ENCODE data around the gene SKAP2. TPM values are rescaled to one million over a fixed set of nuclear protein-coding genes. Genes with fewer than 3 reads are reported as not detected.

Gene SKAP2
- total and polyA plus RNA-seq, 4 donors, result 17.6 to 70.4 (median 38.2) TPM

GRCh38 chr7:26858241-26858715, 6.1 kb downstream of the SKAP2 start:
- H3K27me3 ChIP-seq (ENCODE audit: control insufficient read depth, insufficient read depth, low read length), result peaks cover 8% of the 10 kb centered on the region
- 55% methylated on average over 2 of the region's 5 CpGs for WGBS (ENCODE audit: insufficient coverage)
- peak overlapping the region; percentile 42 for H3K4me3 ChIP-seq (ENCODE audit: low read depth, low read length)
- H3K4me1 ChIP-seq (ENCODE audit: control insufficient read depth, insufficient read depth, low read length), result peaks cover 5% of the 10 kb centered on the region
- peak in 2 of 6 donors; percentile 21 to 30 for DNase-seq (ENCODE audit: low read depth in 4 of 6, low spot score in 6 of 6)
- no peaks in the 10 kb centered on the region for H3K36me3 ChIP-seq (ENCODE audit: control insufficient read depth, insufficient read depth, low read length)
- H3K9me3 ChIP-seq (ENCODE audit: control insufficient read depth, insufficient read depth, low read length), result no peaks in the 10 kb centered on the region
- H3K27ac ChIP-seq (ENCODE audit: low read depth, low read length), result peak overlapping the region; percentile 88

GRCh38 chr7:26857506-26858240, 6.7 kb downstream of the SKAP2 start:
- H3K4me3 ChIP-seq (ENCODE audit: low read depth, low read length), result peak overlapping the region; percentile 42
- H3K27me3 ChIP-seq (ENCODE audit: control insufficient read depth, insufficient read depth, low read length), result peaks cover 8% of the 10 kb centered on the region
- H3K4me1 ChIP-seq (ENCODE audit: control insufficient read depth, insufficient read depth, low read length), result peaks cover 5% of the 10 kb centered on the region
- 26% methylated on average over 30 of the region's 34 CpGs for WGBS (ENCODE audit: insufficient coverage)
- peak in 3 of 6 donors; percentile 70 to 84 (median 73) for DNase-seq (ENCODE audit: low read depth in 4 of 6, low spot score in 6 of 6)
- H3K36me3 ChIP-seq (ENCODE audit: control insufficient read depth, insufficient read depth, low read length), result no peaks in the 10 kb centered on the region
- no peaks in the 10 kb centered on the region for H3K9me3 ChIP-seq (ENCODE audit: control insufficient read depth, insufficient read depth, low read length)
- H3K27ac ChIP-seq (ENCODE audit: low read depth, low read length), result peak overlapping the region; percentile 88

GRCh38 chr7:26857170-26857505, 7.3 kb downstream of the SKAP2 start:
- Histone ChIP-seq H3K4me1 (ENCODE audit: control insufficient read depth, insufficient read depth, low read length) (peaks cover 5% of the 10 kb centered on the region), H3K27me3 (ENCODE audit: control insufficient read depth, insufficient read depth, low read length) (peaks cover 8% of the 10 kb centered on the region), H3K36me3 (ENCODE audit: control insufficient read depth, insufficient read depth, low read length) (no peaks in the 10 kb centered on the region), H3K4me3 (ENCODE audit: low read depth, low read length) (peak overlapping the region; percentile 42), H3K27ac (ENCODE audit: low read depth, low read length) (peak overlapping the region; percentile 88), H3K9me3 (ENCODE audit: control insufficient read depth, insufficient read depth, low read length) (no peaks in the 10 kb centered on the region)
- no peak for DNase-seq (ENCODE audit: low read depth in 4 of 6, low spot score in 6 of 6)
- WGBS (ENCODE audit: insufficient coverage), result 23% methylated on average over 2 of the region's 4 CpGs

- no peaks in the 10 kb centered on the region for H3K9me3 ChIP-seq (ENCODE audit: control insufficient read depth, insufficient read depth, low read length)
- peak in 3 of 6 donors; percentile 44 to 62 (median 50) for DNase-seq (ENCODE audit: low read depth in 4 of 6, low spot score in 6 of 6)
- H3K36me3 ChIP-seq (ENCODE audit: control insufficient read depth, insufficient read depth, low read length), result no peaks in the 10 kb centered on the region
- H3K4me1 ChIP-seq (ENCODE audit: control insufficient read depth, insufficient read depth, low read length), result peaks cover 5% of the 10 kb centered on the region
- peaks cover 8% of the 10 kb centered on the region for H3K27me3 ChIP-seq (ENCODE audit: control insufficient read depth, insufficient read depth, low read length)
- peak overlapping the region; percentile 80 for H3K27ac ChIP-seq (ENCODE audit: low read depth, low read length)
- no CpG with 5 or more reads among the region's 3 CpGs for WGBS (ENCODE audit: insufficient coverage)
- no peak overlapping the region for H3K4me3 ChIP-seq (ENCODE audit: low read depth, low read length)
Measured at GRCh38 chr7:26856176-26856985, 8.0 kb downstream of the SKAP2 start.

- peak in 3 of 6 donors; percentile 26 to 52 (median 35) for DNase-seq (ENCODE audit: low read depth in 4 of 6, low spot score in 6 of 6)
- Histone ChIP-seq H3K4me1 (ENCODE audit: control insufficient read depth, insufficient read depth, low read length) (peaks cover 5% of the 10 kb centered on the region), H3K27me3 (ENCODE audit: control insufficient read depth, insufficient read depth, low read length) (peaks cover 8% of the 10 kb centered on the region), H3K27ac (ENCODE audit: low read depth, low read length) (no peak overlapping the region), H3K4me3 (ENCODE audit: low read depth, low read length) (no peak overlapping the region), H3K36me3 (ENCODE audit: control insufficient read depth, insufficient read depth, low read length) (no peaks in the 10 kb centered on the region), H3K9me3 (ENCODE audit: control insufficient read depth, insufficient read depth, low read length) (no peaks in the 10 kb centered on the region)
- WGBS (ENCODE audit: insufficient coverage), result no CpG with 5 or more reads among the region's 1 CpG
Measured at GRCh38 chr7:26854876-26855855, 9.2 kb downstream of the SKAP2 start.

- H3K4me3 ChIP-seq (ENCODE audit: low read depth, low read length), result no peak overlapping the region
- H3K27me3 ChIP-seq (ENCODE audit: control insufficient read depth, insufficient read depth, low read length), result peaks cover 8% of the 10 kb centered on the region
- peak in 4 of 6 donors; percentile 58 to 94 (median 78) for DNase-seq (ENCODE audit: low read depth in 4 of 6, low spot score in 6 of 6)
- H3K9me3 ChIP-seq (ENCODE audit: control insufficient read depth, insufficient read depth, low read length), result no peaks in the 10 kb centered on the region
- H3K27ac ChIP-seq (ENCODE audit: low read depth, low read length), result no peak overlapping the region
- H3K36me3 ChIP-seq (ENCODE audit: control insufficient read depth, insufficient read depth, low read length), result no peaks in the 10 kb centered on the region
- WGBS (ENCODE audit: insufficient coverage), result no CpG with 5 or more reads among the region's 4 CpGs
- peaks cover 5% of the 10 kb centered on the region for H3K4me1 ChIP-seq (ENCODE audit: control insufficient read depth, insufficient read depth, low read length)
Measured at GRCh38 chr7:26853788-26854393, 10.5 kb downstream of the SKAP2 start.

GRCh38 chr7:26850193-26850651, 14.2 kb downstream of the SKAP2 start:
- H3K27me3 ChIP-seq (ENCODE audit: control insufficient read depth, insufficient read depth, low read length), result no peaks in the 10 kb centered on the region
- no peaks in the 10 kb centered on the region for H3K9me3 ChIP-seq (ENCODE audit: control insufficient read depth, insufficient read depth, low read length)
- H3K4me1 ChIP-seq (ENCODE audit: control insufficient read depth, insufficient read depth, low read length), result no peaks in the 10 kb centered on the region
- WGBS (ENCODE audit: insufficient coverage), result no CpG with 5 or more reads among the region's 8 CpGs
- no peaks in the 10 kb centered on the region for H3K36me3 ChIP-seq (ENCODE audit: control insufficient read depth, insufficient read depth, low read length)
- DNase-seq (ENCODE audit: low read depth in 4 of 6, low spot score in 6 of 6), result no peak
- H3K4me3 ChIP-seq (ENCODE audit: low read depth, low read length), result no peak overlapping the region
- H3K27ac ChIP-seq (ENCODE audit: low read depth, low read length), result no peak overlapping the region

- Histone ChIP-seq H3K9me3 (ENCODE audit: control insufficient read depth, insufficient read depth, low read length) (no peaks in the 10 kb centered on the region), H3K4me1 (ENCODE audit: control insufficient read depth, insufficient read depth, low read length) (no peaks in the 10 kb centered on the region), H3K36me3 (ENCODE audit: control insufficient read depth, insufficient read depth, low read length) (no peaks in the 10 kb centered on the region), H3K27ac (ENCODE audit: low read depth, low read length) (no peak overlapping the region), H3K4me3 (ENCODE audit: low read depth, low read length) (no peak overlapping the region), H3K27me3 (ENCODE audit: control insufficient read depth, insufficient read depth, low read length) (no peaks in the 10 kb centered on the region)
- WGBS (ENCODE audit: insufficient coverage), result no CpG with 5 or more reads among the region's 4 CpGs
- DNase-seq (ENCODE audit: low read depth in 4 of 6, low spot score in 6 of 6), result peak in 2 of 6 donors; percentile 27 to 82
Measured at GRCh38 chr7:26843705-26844104, 20.7 kb downstream of the SKAP2 start.
